HepG2 (cell line): ENCODE results near the gene NEU4. TPM values are rescaled to one million over a fixed set of nuclear protein-coding genes. Genes with fewer than 3 reads are reported as not detected.

Experiments
- EEA1 ChIP-seq: sonication (generic); formaldehyde crosslinking; IDR thresholded peaks from 2 replicates; pipeline ENCODE4 v1.5.1; 2020; ENCODE audit warnings: mild to moderate bottlenecking, missing genetic modification reagents, borderline replicate concordance
- EP300 ChIP-seq, 3 experiments: sonication (generic) in 1 of 3; formaldehyde crosslinking in 1 of 3; IDR thresholded peaks; 2 replicates each; pipeline versions ENCODE4 v1.5.1 to v1.6.1; 2011 to 2020; ENCODE audit warnings: low read depth in 2 of 3, low read length in 2 of 3, borderline replicate concordance in 1 of 3, improper control_type of control experiment in 1 of 3, mild to moderate bottlenecking in 1 of 3, missing genetic modification reagents in 1 of 3, moderate library complexity in 1 of 3
- HNF1A ChIP-seq, 2 experiments: sonication (generic) in 1 of 2; formaldehyde crosslinking in 1 of 2; IDR thresholded peaks; 2 replicates each; pipeline versions ENCODE4 v1.4.0 to v1.6.1; 2016 to 2020; ENCODE audit warnings: borderline replicate concordance in 1 of 2, low read depth in 1 of 2, mild to moderate bottlenecking in 1 of 2, missing genetic modification reagents in 1 of 2
- NCOA5 ChIP-seq: sonication (generic); formaldehyde crosslinking; IDR thresholded peaks from 2 replicates; pipeline ENCODE4 v1.4.0; 2020; ENCODE audit warnings: missing genetic modification reagents
- RARA ChIP-seq: IDR thresholded peaks from 2 replicates; pipeline ENCODE4 v1.6.1; 2016; ENCODE audit warnings: missing genetic modification reagents, missing compliant biosample characterization
- SSRP1 ChIP-seq: IDR thresholded peaks from 2 replicates; pipeline ENCODE4 v1.6.1; 2016; ENCODE audit warnings: control low read depth
- TCF12 ChIP-seq, 2 experiments: fragments of 450-650 bp in 1 of 2; sonication (generic) in 1 of 2; formaldehyde crosslinking in 1 of 2; IDR thresholded peaks; 2 replicates each; pipeline versions ENCODE4 v1.6.1 to v1.8.0; 2017 to 2022; ENCODE audit warnings: antibody characterized with exemption in 1 of 2, mild to moderate bottlenecking in 1 of 2, missing genetic modification reagents in 1 of 2, moderate library complexity in 1 of 2
- TERF1 ChIP-seq: sonication (generic); formaldehyde crosslinking; IDR thresholded peaks from 2 replicates; pipeline ENCODE4 v1.8.0; 2022; ENCODE audit warnings: mild to moderate bottlenecking, missing genetic modification reagents, moderate library complexity
- THAP7 ChIP-seq: sonication (generic); formaldehyde crosslinking; IDR thresholded peaks from 2 replicates; pipeline ENCODE4 v1.8.1; 2023; ENCODE audit warnings: mild to moderate bottlenecking, missing genetic modification reagents
- ZHX2 ChIP-seq, 2 experiments: sonication (generic) in 1 of 2; formaldehyde crosslinking in 1 of 2; IDR thresholded peaks; 2 replicates each; pipeline versions ENCODE4 v1.6.1 to v1.9.0; 2014 to 2022; ENCODE audit warnings: antibody characterized with exemption in 1 of 2, borderline replicate concordance in 1 of 2, inconsistent platforms in 1 of 2, low read depth in 1 of 2, missing genetic modification reagents in 1 of 2
- ZKSCAN5 ChIP-seq: sonication (generic); formaldehyde crosslinking; IDR thresholded peaks from 2 replicates; pipeline ENCODE4 v1.5.1; 2020; ENCODE audit warnings: mild to moderate bottlenecking, missing genetic modification reagents
- ZNF766 ChIP-seq: sonication (generic); formaldehyde crosslinking; IDR thresholded peaks from 2 replicates; pipeline ENCODE4 v1.5.0; 2020; ENCODE audit warnings: missing genetic modification reagents, borderline replicate concordance
- polyA plus RNA-seq, 8 experiments: library from polyadenylated mRNA; depleted of rRNA in 3 of 8; stranded (reverse) in 7 of 8; unstranded in 1 of 8; fragments of >200 nt; fragmentation: Illumina TruSeq in 4 of 8; extraction: Trizol in 4 of 8; gene quantifications; 2 replicates each; pipeline versions ENCODE4 v1.2.1 to v1.2.3, GENCODE V29; 2011 to 2016; ENCODE audit warnings: low read depth in 4 of 8, missing spikeins in 1 of 8, mixed read lengths in 1 of 8; ENCODE audit not compliant: insufficient read depth in 1 of 8
- total RNA-seq, 5 experiments: library from RNA; depleted of rRNA; stranded (reverse); fragments of >200 nt; fragmentation: Illumina TruSeq; extraction: Trizol; gene quantifications; 2 replicates each; pipeline ENCODE4 v1.2.3, GENCODE V29; 2016; ENCODE audit warnings: low read depth in 1 of 5

NEU4 gene
- total and polyA plus RNA-seq, 2 of the 13 experiments (the other 11 are each of a cell fraction or from before 2014, with no cell fraction given), result 53.5 to 107 TPM

DNA sequence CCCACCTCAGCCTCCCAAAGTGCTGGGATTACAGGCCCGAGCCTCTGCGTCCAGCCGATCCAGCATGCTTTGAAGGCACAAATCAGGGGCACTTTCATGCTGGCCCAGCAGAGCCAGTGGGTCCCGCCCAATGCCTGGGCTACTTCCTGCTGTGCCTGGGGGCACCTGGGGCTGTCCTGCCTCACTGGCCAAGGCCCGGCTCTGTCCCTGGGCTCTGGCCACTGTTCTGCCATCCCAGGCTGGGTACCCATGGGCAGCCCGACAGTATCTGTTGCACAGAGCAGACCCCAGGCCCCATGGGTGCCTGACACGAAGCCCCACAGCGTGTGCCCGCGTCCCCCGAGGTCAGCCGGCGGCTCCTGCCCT lies 39.2 kb upstream of the NEU4 start (continued):
- TF ChIP-seq ZHX2 (IDR thresholded peaks at IDR 0.05; ENCODE audit: low read depth) (no peak), ZHX2 (CRISPR knock-in tag; IDR thresholded peaks at IDR 0.05; ENCODE audit: borderline replicate concordance) (peak; percentile 70; the same call in 1 of the 2 replicates), TERF1 (CRISPR knock-in tag) (0 out of 2 replicates have a peak, but pooled peaks have one; percentile 63), THAP7 (CRISPR knock-in tag) (no peak), EP300 (IDR thresholded peaks at IDR 0.05; ENCODE audit: low read depth in 2 of 2, low read length in 2 of 2) (no peak), EP300 (CRISPR knock-in tag; IDR thresholded peaks at IDR 0.05; ENCODE audit: borderline replicate concordance) (no peak), NCOA5 (CRISPR knock-in tag) (0 out of 2 replicates have a peak, but pooled peaks have one; percentile 15), EEA1 (0 out of 2 replicates have a peak, but pooled peaks have one; percentile 19), HNF1A (IDR thresholded peaks at IDR 0.05; ENCODE audit: low read depth) (no peak), HNF1A (CRISPR knock-in tag; IDR thresholded peaks at IDR 0.05; ENCODE audit: borderline replicate concordance) (no peak), TCF12 (IDR thresholded peaks at IDR 0.05) (no peak), TCF12 (CRISPR knock-in tag; IDR thresholded peaks at IDR 0.05) (no peak), RARA (CRISPR knock-in tag) (peak; percentile 36; the same call in 1 of the 2 replicates), SSRP1 (no peak), ZKSCAN5 (0 out of 2 replicates have a peak, but pooled peaks have one; percentile 9), ZNF766 (CRISPR knock-in tag) (0 out of 2 replicates have a peak, but pooled peaks have one; percentile 16)
